ENCODE results near the gene PPP2R3A.
"Not testable (repeated sequence)": the region's sequence is repeated elsewhere in the genome, so short reads cannot be mapped to it uniquely, and the experiment has no call there.

Gene PPP2R3A

GRCh38 chr3:135965506-135966270, at the start of gene PPP2R3A:
Gene PPP2R3A, plus strand, starts transcription at chr3:135965728. Its CDS starts 35,771 bp downstream, at chr3:136001499.
- FAIRE-seq: peak; percentile 63
- peak; percentile 89 for DNase-seq (ENCODE audit: low spot score)

DNA sequence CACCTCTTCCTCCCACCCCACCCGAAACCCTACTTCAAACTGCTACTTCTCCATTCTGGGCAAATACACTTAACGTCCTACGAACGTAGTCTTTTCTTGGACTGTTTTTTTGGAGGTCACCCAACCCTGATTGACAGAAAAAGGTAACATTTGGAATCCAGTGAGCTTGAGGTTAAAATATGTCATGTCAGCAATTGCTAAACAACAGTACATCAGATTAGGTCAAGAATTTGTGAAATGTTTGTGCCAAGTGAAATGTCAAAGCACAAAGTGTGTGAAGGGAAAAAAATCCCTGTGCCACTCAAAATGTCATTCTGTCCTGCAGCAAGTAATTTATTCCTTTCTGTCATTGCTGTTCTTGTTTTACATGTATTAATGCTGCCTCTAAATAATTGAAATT, 49.2 kb upstream of the PPP2R3A start:
- no peak for FAIRE-seq
- no peak for DNase-seq (ENCODE audit: low spot score)

DNA sequence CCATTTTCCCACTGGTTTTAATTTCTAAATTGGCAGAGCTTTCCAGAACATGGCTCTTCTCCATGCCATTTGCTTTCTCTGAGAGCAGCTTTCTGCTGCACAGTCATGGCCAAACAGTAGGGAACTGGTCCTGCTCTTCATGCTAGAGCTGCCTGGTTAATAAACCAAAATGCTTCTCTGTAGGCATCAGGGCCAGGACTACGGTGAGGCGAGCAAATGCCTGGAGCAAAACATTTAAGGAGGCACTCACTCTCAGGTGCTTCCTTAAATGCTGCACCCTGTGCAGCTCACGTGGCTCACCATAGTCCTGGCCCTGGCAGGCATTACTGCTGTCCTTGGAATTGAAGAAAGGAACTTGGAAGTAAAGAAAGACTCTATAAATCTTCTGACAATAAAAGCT, 48.5 kb upstream of the PPP2R3A start:
- no peak for FAIRE-seq
- no peak for DNase-seq (ENCODE audit: low spot score)

- DNase-seq (ENCODE audit: low spot score) (no peak), FAIRE-seq (no peak)
Measured at GRCh38 chr3:135917927-135918597, 47.5 kb upstream of the PPP2R3A start.

GRCh38 chr3:135918600-135918999, 46.9 kb upstream of the PPP2R3A start:
- FAIRE-seq (no peak), DNase-seq (ENCODE audit: low spot score) (peak; percentile 17)

DNA sequence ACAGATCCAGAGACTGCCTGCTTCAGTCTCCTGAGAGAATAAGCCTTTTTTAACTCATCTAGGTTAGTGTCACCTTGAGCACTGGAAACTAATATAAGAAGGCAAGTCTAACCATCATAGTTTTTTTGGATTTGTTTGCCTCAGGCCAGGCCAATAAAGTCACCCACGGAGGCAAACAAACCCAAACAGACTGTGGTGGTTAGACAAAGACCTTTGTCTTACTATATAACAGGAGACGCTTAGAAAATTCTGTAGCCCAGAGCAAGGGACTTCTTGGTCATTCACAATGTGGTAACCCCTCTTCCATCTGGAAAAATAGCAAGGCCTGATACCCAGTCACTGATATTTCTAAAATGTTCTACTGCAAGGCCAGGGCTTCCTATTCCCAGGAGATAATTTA, 45.3 kb upstream of the PPP2R3A start:
- DNase-seq (ENCODE audit: low spot score): no peak
- no peak for FAIRE-seq

DNA sequence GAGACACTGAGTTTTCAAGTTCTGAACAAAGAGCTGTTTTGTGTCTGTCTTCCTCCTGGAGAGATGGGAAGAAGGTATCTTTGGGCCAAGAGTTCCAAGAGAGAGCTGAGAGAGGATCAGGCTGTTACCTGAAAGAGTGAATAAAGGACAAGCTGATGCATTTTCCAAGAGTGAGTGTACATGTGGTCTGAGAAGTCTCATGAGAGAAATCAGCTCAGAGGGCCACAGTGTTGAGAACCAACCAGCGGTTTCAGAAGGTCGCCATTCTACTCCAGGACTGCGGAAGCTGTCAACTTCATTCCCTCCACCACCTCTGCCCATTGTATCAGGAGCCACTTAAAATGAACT, 42.7 kb upstream of the PPP2R3A start:
- no peak for FAIRE-seq
- DNase-seq (ENCODE audit: low spot score): no peak

DNA sequence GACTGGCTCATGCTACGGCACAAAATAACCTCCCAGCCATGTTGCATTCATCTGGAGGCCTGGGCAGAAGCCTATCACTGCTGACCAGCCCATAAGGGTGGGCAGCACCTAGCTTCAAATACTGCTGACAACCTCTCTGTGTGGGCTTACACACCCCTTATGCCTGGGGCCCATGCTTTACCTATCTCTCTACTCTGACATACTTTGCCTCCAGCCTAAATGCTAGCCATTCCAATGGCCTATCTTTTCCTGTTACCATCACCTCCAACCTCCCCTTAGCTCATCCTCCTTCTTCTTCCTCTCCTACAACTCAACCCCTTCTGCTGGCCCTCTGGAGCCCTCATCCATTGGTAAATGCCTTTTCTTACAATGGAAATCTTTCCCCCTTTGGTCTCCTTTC, 41.0 kb upstream of the PPP2R3A start:
- FAIRE-seq (no peak), DNase-seq (ENCODE audit: low spot score) (no peak)

DNA sequence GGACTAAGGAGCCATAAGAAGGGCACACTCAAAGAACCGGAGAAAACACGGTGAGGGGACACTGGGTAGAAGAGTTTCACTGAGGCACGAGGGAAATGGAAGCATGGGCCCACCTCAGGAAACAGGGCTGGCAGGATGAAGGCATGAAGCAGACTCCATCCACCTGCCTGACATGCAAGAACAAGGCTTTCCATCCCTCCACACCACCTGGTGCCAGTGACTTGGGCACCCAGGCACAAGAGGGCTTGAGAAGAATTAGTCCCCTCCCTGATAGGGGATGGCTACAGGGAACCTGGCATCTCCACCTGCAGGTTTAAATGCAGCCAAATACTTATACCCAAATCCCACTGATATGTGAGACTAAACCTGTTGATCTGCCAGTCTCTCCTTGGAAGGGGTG, 38.9 kb upstream of the PPP2R3A start:
- FAIRE-seq (no peak), DNase-seq (ENCODE audit: low spot score) (no peak)

GRCh38 chr3:135927155-135927554, 38.4 kb upstream of the PPP2R3A start:
- FAIRE-seq (no peak), DNase-seq (ENCODE audit: low spot score) (no peak)

DNA sequence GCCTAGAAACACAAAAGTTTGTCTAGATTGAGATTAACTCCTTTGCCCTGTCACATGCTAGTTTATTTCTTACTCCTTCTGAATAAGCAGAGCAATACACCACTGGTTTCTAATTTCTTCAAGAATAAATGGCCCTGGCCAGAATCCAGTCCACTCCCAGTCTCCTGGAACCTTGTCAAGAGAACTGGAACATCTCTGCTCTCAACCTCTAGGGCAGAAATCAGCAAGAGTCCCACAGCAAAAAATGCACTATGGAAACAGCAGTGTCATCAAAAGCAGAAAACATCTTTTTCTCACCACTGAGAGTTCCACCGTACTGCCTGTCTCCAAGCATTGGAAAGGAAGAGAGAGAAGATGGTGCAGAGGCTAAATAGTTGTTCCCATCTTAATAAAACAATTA, 35.9 kb upstream of the PPP2R3A start:
- no peak for DNase-seq (ENCODE audit: low spot score)
- no peak for FAIRE-seq

DNA sequence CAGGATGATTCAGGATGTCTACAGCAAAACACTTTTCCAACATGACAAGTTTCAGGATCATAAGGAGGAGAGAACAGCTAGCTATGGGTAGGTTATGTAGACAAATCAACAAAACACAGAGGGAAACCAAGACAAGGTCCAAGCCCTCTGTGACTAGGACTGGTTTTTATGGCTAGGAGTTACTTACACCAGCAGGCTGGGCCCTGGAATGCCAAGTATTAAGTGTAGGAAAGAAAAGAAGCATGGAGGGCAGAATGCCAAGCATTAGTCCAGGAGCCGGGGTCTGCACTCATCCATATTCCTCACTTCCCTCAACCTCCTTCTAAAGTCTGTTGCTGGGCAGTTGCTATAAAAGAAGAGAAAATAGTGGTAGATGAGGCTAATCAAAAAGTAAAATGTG, 35.3 kb upstream of the PPP2R3A start:
- no peak for FAIRE-seq
- DNase-seq (ENCODE audit: low spot score): no peak

GRCh38 chr3:135935171-135935570, 30.4 kb upstream of the PPP2R3A start:
- DNase-seq (ENCODE audit: low spot score); FAIRE-seq: not testable (repeated sequence)

DNA sequence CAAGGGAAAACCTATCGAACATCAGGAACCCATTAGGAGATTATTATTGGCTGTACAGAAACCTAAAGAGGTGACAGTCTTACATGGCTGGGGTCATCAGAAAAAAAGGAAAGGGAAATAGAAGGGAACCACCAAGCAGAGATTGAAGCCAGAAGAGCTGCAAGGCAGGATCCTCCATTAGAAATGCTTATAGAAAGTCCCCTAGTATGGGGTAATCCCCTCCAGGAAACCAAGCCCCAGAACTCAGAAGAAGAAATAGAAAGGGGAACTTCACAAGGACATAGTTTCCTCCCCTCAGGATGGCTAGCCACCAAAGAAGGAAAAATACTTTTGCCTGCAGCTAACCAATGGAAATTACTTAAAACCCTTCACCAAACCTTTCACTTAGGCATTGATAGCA, 27.8 kb upstream of the PPP2R3A start:
- DNase-seq (ENCODE audit: low spot score); FAIRE-seq: not testable (repeated sequence)

GRCh38 chr3:135944831-135945230, 20.7 kb upstream of the PPP2R3A start:
- FAIRE-seq (no peak), DNase-seq (ENCODE audit: low spot score) (peak; percentile 30)

GRCh38 chr3:135950941-135951340, 14.6 kb upstream of the PPP2R3A start:
- FAIRE-seq: no peak

GRCh38 chr3:135964160-135964955, 1.2 kb upstream of the PPP2R3A start:
- DNase-seq (ENCODE audit: low spot score) (no peak), FAIRE-seq (no peak)

More at GRCh38 chr3:135950941-135951340, 14.6 kb upstream of the PPP2R3A start:
- DNase-seq (ENCODE audit: low spot score): no peak

DNA sequence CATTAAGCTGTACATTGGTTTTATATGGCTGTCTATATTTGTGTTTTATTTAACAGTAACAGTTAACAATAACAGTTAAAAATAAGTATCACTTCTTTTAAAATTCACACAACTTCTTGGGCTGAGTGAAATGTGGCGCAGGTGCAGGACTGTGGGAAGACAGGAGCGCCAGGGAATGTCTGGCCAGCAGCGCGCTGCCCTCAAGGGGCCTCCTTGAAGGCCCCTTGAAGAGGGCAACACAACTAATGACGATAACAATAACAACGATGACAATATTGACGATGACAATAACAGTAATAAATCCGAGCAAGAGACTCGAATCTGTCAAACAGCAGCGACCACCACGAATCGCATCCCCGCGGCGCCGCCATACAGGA, 411 bp upstream of the PPP2R3A start:
- DNase-seq (ENCODE audit: low spot score): no peak
- no peak for FAIRE-seq

DNA sequence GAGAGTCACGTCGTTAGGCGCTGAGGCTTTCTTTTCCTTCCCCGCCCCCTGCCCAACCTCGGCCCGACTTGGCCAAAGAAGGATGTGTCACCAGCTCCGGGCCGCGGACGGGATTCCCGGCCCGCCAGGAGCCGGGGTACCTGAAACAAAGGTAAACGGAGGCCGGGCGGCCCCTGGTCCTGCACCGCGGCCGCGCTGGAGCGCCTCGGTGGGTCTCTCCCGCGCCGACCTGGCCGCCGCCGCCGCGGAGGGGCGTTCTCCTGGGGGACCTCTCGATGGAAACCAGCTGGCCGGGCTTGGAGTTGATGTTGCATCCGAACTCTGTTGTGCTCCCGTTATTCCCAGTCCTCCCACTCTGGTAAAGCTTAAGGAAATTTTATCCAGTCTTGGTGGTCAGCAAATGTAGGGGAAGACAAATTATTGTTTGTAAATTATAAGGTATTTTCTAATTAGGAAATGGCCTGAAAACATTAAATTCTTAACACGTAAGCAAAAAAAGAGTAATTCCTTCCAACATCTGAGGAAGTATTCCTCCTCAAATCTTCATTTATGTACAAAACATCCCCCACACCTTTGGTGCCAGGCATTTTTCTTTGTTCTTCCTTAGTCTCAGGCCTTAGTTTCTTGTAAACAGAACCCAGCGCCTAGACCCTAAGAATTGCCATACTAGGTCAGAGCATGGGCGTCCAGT, 888 bp downstream of the PPP2R3A start:
- DNase-seq (ENCODE audit: low spot score) (no peak), FAIRE-seq (no peak)

DNA sequence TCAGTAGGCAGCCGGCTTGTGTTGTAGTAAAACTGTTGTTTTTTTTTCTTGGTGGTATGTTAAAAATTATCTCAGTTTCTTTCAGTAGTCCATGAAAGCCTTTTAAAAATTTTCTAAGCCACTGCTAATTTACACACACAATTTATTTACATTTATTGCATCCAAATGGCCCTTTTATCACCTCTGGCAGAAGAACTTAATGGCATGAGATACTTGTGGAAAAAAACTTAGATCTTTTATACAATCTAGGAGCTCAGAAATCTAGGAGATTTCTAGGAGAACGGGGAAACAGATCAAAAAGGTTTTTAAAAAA, 1.4 kb downstream of the PPP2R3A start:
- FAIRE-seq (no peak), DNase-seq (ENCODE audit: low spot score) (no peak)

DNA sequence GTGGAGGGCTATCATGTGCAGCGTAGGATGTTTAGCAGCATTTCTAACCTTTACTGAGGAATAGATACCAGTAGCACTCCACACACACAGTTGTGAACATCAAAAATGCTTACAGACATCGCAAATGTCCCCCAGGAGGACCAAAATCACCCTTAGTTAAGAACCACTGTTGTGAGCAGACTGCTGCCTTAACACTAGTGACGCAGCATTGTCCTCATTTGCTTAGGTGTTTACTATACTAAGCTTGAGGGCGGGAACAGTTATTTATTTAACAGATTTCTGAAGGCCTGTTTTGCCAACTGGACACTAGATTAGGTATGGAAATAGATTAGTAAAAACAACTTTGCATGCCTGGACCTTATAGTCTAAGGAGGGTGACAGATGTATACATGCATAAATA, 2.3 kb downstream of the PPP2R3A start:
- no peak for FAIRE-seq
- DNase-seq (ENCODE audit: low spot score): no peak

Data from urothelium cell line (cell line).